GM19043 (cell line): ENCODE results near the gene SETBP1.
A peak's percentile ranks its signal among the peaks of the same experiment; 100 is the strongest.

Experiments
- ATAC-seq: cut with Tn5 transposase; IDR thresholded peaks from one replicate; pipeline ENCODE4 v1.9.1; 2021; ENCODE audit warnings: low read depth; ENCODE audit not compliant: unreplicated experiment

Gene SETBP1

DNA sequence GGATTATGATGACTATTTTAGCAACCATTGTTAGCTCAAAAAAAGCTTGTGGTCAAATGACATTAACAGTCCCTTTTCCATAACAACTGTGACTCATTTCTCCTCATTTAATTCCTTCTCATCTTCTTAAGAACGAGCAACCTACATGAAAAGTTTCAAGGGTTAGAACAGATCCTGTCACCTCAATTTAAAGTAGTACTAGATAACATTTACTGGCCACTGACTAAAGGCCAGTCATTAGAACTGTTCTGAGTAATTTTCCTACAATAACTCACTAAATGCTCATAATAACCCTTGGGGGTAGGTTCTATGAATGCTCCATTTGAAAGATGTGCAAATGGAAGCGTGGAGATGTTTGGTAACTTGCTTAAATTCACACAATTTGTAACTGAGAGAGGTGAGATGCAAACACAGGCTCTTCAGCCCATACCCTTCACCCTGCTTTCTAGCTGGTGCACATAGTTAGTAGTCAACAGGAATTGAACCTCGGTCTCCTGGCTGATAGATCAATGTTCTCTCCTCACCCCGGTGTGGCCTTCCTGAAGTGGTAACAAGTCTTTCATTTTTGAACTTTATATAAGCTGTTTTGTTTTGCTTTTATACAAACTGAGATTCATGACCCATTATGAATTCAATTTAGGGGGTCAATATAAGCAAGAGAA lies 212.5 kb downstream of the SETBP1 start:
- no peak for ATAC-seq

DNA sequence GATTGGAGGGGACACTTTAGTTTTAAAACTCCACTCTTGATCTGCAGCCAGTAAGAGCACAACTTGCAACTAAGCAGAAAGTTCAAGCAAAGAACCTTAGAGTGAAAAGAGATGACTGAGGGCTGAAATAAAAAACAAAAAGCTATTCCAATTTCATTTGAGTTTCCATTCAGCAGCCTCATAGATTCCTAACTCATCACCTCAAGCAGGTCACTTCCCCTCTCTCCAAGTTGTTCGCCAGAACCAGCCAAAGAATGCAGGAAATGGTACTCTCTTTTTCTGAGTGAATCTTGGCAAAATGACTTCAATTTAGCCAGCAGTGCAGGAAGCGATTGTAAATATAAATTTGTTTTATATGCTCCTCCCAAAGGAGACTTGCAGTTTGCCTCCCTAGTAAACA lies 213.3 kb downstream of the SETBP1 start:
- no peak for ATAC-seq

DNA sequence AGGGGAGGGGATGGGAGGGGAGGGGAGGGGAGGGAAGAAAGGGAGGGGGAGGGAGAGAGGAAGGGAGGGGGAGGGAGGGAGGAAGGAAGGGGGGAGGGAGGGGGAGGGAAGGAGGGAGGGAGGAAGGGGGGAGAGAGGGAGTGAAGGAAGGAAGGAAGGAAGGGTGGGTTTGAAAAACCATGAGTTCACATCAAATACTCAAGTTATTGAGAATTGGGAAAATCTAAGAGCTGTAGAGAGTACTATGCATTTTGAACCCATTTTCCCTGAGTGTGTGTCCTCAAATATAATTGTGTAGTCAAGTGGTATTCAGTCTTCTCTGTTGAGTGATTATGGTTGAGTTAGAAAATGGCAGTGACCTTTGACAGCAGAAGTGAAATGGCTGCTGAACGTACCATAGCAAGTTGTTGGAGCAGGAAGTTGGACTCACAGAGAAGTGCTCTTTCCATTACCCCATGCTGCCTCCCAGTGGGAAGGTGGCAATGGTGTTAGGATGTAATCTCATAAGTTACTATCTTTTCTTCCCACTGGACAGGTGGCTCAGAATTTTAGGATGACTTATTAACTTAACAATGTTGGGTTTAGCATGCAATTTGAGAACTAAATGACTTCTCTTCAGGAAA lies 214.6 kb downstream of the SETBP1 start:
- no peak for ATAC-seq

DNA sequence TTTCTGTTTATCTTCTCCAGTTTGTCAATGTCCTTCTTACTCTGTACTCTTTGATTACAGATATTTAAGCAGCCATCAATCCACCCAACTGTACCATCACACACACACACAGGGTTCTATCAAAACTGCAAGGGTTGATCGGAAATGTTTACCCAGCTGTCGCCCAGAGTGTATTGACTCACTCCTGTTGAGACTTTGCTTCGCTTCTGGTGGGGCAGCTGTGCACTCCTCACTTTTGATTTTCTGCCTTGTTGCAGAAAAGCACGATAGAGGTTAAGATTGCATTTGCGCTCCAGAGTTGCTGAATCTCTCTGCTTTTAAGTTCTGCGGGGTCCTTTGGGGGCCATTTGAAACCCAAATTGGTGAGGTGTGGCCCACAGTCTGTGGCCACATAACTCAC lies 216.2 kb downstream of the SETBP1 start:
- ATAC-seq = no peak

DNA sequence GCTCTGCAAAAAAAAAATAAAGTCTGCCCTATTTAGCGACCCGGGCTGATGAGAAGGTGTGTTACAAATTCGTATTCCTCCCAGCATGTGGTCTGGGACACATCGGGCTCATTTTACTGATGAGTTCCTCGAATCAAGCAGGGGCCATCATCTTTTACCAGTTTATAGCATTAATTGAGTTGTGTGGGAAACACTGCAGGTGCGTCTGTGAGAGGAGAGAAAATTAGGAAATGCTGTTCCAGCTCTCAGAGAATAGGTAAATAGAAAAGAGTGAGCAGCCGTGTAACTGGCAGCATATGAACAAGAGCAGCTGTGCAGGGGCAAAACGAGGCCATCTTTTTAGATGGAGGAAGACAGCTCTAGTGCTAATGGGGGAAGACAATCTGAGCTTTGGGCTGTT lies 216.7 kb downstream of the SETBP1 start:
- ATAC-seq = no peak

DNA sequence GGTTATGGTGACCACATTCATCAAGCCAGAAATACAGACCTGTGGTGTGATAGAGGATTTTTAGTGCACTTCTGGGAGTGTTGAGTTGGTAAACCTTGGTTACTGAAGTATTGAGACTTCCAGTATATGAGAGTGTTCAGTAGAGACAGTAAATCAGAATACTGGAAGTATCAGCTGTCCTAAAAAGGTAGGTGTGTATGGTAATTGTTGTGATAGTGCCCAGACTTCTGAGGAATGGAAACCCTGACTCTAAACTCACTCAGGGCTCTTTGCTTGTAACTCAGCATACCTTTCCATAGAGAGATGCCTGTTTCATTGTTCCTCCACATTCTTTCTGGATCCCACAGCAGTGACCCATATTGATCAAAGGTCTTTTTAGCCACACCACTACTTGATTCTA lies 217.1 kb downstream of the SETBP1 start:
- no peak for ATAC-seq

DNA sequence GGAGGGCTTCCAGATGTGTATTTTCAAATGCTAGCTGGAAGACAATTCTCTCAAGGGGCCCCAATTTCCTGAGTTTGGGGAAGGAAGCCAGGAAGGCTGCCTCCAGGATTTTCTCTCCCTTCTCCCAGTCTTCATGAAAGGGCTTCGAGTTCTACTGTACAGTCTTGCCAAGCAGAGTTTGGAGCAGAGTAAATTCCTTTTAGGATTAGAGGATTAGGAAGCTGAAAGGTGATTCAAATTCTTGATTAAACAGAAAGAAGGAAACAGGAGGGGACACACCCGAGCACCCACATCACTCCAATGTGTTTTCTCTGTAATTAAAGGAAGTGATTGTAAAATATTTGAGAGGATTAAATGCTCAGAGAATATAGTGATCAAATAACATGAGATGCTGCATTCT lies 217.8 kb downstream of the SETBP1 start:
- no peak for ATAC-seq

DNA sequence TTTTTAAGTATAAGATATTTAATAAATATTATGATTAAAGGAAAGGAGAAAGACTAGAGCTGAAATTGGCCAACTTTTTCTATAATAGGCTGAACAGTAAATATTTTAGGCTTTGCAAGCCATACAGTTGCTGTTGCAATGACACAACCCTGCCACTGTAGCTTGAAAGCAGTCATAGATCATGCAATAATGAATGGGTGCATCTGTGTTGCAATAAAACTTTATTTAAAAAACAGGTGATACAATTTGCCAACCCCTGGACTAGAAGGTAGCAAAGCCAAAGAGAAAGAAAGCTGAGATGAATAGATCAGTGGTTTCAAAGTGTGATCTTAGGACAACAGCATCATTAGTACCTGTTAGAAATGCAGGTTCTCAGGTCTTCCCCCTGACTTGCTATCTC lies 219.1 kb downstream of the SETBP1 start:
- ATAC-seq = no peak

DNA sequence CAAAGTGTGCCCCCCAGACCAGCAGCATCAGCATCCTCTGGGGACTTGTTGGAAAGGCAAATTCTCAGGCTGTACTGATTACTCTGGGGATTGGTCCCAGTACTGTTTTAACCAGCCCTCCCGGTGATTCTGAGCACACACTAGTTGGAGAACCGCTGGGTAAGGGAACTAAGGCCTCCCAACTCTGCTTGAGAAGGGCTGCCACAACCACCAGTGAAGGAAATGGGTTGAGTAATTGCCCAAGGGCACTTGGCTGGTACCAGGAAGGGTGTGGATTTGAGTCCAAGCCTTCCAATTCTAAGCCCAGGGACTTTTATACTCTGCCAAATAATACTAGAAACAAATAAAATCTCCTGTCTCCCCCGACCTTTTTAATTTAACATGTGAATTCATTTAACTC lies 219.9 kb downstream of the SETBP1 start:
- no peak for ATAC-seq

DNA sequence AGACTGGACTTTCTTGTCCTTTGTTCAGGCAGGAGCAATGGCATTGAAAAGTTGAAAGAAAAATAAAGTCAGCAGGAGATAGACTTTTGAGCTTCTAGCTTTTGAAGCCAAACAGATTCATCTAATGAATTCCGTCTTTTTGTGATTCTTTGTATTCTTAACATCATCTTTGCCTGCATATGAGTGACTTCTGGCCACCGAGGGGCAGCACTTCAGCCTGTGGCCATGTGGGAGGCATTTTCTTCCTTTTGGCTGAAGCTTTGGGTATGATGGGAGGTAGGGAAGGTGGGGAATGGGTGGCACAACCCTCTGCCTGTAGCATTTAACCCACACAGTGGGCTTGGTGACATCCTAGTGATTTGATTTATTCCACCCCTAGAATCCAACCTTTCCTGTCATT lies 220.6 kb downstream of the SETBP1 start:
- ATAC-seq = no peak

DNA sequence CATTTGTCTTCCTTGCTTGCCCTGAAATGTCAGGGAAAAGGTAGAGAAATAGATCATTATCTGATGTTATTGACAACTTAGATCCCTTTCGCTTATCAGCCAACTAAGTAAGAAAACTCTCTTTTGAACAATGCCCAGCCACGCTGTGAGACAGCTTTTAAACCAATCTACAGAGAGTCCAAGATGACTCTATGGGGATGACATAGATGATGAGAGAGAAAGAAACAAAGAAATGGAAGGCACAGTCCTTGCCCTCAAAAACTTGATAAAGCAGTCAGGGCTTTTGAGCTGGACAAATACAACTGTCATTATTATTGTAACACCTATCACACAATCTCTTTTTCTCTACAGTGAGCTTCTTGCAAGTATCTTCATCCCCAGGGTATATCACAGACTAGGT lies 222.6 kb downstream of the SETBP1 start:
- no peak for ATAC-seq

DNA sequence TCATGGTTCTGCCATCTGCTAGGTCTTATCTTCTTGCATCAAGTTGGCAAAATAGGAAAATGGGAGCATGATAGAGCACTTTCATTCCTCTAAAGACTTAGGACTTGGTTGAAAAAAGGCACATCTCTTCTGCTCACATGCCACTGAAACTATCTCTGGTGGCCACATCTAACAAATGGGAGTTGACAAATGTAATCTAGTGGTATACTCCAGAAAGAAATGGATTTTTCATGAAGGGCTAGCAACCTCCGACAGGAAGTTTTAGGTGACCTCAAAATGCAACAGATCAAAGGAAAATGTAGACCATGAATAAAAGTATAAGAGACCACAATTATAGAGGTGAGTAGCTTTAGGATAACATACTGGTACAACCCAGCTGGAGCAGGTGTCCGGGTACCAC lies 224.1 kb downstream of the SETBP1 start:
- ATAC-seq = no peak

DNA sequence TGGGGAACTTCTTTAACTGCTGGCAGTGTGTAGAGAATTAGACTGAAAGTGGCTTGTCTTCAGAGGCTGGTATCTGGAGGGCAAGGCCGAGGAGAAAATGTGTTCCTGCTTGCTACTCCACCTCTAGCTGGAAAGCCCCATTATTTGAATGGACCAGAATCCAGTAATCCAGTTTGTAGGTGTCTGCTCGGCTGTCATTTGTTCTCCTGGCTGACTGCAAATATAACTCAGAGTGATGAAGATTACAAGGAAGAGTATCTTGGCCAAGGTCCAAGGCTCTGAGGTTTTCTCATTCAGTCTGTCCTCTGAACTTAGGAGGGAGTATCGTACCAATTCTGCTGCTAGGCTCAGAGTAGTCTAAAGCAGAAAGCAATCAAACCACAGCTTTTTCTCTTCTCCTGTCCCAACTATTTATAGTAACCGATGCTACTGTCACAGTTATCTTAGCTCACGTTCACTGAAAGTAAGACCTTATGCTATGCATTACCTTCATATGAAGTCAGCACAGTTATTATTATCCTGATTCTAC lies 228.6 kb downstream of the SETBP1 start:
- ATAC-seq = peak; percentile 80

DNA sequence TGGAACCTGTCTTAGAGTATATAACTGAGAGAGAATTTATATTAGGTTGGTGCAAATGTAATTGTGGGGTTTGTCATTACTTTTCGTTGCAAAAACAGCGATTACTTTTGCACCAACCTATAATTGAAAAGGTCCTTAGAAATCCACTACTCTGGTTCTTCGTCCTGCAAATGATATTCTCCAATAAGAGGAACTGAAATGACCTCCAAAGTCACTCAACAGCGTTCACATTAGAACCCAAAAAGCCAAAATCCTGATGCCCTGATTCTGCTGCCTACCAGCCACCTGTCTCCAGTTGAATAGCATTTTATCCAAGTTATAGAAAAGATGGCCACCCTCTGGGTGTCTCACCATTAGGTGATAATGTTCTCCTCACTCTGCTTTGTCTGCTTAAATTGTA lies 230.6 kb downstream of the SETBP1 start:
- no peak for ATAC-seq

DNA sequence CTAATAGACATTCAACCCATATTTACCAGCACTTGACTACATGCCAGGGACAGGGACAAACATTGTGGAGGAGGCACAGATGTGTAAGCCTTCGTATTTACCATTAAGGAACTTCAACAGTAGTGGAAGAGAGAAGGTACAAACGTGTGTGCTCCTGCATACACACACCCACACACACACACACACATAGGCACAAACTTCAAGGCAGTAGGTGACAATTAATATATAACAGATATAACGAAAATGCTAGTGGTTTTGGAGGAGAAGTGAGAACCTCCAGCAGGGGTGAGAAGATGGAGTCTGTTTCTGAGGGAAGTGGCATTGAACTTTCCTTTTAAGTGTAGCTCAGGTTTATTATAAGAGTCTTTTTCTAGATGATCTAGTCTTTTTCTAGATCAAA lies 231.1 kb downstream of the SETBP1 start:
- ATAC-seq = peak; percentile 31

DNA sequence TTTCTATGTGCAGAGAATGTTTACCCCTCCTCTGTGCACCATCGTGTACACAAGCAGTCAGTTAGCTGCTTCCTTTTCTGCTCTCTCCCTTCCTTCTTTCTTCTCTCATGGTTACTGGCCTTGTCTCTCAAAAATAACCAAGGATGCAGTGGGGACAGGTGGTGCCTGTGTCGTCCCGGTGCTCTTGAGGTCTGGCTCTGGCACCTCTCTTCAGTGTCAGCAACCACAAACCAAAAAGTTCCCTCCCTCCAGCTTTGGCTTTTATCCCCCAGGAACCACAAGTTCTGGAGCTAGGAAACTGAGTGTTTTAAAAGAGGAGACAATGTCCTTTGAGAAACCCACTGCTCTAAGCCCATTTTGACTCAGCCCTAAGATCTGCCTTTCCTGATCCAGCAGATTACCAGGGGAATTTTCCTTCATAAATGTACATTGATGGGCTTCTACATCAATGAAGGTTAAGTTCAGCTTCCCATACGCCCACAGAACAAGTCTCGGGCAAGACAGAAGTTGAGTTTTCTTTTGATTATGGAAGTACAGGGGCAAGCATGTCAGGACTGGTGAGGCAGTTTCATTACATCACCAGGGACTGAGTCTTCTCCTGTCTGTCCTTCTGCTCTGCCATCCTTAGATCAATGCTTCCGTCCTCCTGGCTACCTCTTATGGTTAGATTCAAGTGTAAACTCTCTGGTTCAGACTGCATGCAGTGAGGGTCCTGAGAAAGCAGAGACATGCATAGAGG lies 232.2 kb downstream of the SETBP1 start:
- ATAC-seq = no peak

DNA sequence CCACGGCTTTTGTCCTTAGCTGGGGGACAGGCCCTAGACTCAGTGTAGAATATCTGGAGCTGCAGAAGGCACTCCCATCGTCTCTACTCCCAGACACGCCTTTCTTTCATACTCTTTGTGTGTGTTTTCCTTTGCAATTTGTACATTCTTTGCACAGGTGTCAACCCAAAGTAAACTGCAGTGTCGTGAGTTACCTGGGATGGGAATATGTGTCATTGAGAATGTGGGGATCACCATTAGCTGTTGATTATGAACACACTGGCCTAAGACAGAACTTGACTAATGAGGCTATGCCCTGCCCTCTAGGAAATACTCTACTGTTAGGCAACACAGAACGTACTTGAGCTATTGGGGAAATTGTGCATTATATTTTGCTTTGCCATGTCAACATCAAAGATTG lies 233.3 kb downstream of the SETBP1 start:
- ATAC-seq = no peak

DNA sequence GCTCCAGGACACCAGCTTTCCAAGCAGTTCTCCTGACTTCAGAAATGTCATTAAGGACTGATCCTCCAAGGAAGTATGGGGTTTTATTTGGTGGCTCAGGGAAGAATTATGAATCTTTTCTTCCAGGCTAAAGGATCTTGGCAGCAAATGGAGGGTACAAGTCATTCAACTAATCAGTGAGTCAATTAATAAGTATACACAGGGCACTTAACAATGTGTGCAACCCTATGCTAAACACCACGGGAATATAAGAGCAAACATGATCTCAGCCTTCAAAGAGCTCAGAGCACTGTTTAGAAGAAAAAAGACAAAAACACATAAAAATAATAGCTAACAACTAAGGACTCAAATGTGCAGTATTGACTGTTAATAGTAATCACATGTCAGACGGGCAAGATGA lies 234.5 kb downstream of the SETBP1 start:
- ATAC-seq = no peak

DNA sequence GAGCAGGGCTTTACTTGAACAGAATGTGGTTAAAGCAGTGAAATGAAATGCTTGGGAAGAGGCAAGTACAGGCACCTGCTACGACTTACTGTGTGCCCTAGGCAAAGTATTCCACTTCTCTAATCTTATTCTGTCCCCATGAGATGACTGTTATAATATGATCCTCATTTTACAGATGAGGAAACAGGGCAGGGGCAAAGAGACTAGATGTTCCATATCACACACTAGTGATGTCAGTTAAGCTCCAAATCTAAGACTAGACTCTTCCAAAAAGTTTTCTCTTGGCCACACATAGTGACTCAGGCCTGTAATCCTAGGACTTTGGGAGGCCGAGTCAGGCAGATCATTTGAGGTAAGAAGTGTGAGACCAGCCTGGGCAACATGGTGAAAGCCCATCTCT lies 235.0 kb downstream of the SETBP1 start:
- ATAC-seq = no peak

DNA sequence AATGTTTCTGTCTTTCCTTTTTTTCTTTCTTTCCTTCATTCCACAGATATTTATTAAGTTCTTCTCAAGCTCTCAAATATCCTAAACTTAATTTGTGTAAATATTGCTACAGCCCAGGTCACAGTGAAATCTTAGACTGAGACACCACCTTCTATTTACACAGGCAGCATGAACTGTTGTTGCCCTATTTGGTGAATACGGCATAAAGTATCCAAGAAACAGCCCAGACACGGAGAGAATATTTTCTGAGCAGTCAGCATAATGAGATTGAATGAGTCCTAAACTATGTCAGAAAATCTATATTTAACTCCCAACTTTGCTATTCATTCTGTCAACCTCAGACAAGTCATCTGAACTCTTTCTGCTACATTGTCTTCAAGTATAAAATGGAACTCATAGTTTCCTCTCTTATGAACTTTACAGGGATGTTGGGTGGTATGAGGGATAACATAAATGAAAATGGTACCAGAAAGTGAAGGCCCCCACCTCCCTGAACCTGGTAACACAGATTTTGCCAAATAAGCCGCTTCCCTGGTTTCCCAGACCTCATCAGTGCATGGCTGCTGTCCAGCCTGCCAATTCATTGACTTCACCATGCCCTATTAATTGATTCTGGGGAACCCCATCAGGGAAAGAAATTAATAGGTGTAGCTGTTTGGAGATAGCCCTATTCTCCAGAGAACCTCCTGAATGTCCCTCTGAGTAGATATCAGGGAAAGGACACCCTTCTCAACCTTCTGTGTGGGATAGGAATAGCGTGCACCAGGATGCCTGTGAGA lies 235.9 kb downstream of the SETBP1 start:
- ATAC-seq = no peak
